Caco-2 (cell line): ENCODE measurements around the gene SPSB2. TPM values are rescaled to one million over a fixed set of nuclear protein-coding genes. Genes with fewer than 3 reads are reported as not detected.

Experiments
- BruUV-seq: library from RNA; stranded (reverse); fragments of 400-500 nt; replicated peaks from 2 replicates; lab custom pipeline; 2021; lab: Mats Ljungman, UMichigan
- CTCF ChIA-PET: fragments of 300-600 bp; sonication (Branson Sonifier 250); formaldehyde crosslinking; loops from one replicate; lab custom pipeline; 2022; ENCODE audit warnings: antibody characterized with exemption; lab: Charles Lee
- POLR2A ChIA-PET: fragments of 300-600 bp; sonication (Branson Sonifier 250); formaldehyde crosslinking; loops from one replicate; lab custom pipeline; 2022; ENCODE audit warnings: antibody characterized with exemption; lab: Charles Lee
- DNase-seq, 2 experiments: peaks; one replicate each; pipeline versions ENCODE4 v3.0.0 to v3.0.0-alpha.2; 2020 to 2022
- H3K27me3 ChIP-seq: replicated peaks from 2 replicates; pipeline ENCODE4 v1.6.0; 2011; ENCODE audit warnings: low read length; ENCODE audit not compliant: control insufficient read depth, insufficient read depth
- H3K36me3 ChIP-seq: 2 replicates; pipeline ENCODE4 v1.5.1; 2011; ENCODE audit warnings: low read length; ENCODE audit not compliant: control insufficient read depth, insufficient read depth
- H3K4me1 ChIP-seq: fragments of 250-450 bp; sonication (Bioruptor Pico); 2 replicates; pipeline ENCODE4 v1.5.1; 2020; ENCODE audit warnings: mild to moderate bottlenecking
- H3K4me3 ChIP-seq: 2 replicates; pipeline ENCODE4 v1.5.1; 2011; ENCODE audit warnings: low read depth, mild to moderate bottlenecking, control low read depth, low read length
- H3K9me3 ChIP-seq: fragments of 250-450 bp; sonication (Bioruptor Pico); 2 replicates; pipeline ENCODE4 v1.5.1; 2020; ENCODE audit warnings: mild to moderate bottlenecking, moderate library complexity
- H3K27ac Mint-ChIP-seq: one replicate; pipeline ENCODE4 v1.8.0; 2022; ENCODE audit warnings: mixed read lengths; ENCODE audit not compliant: unreplicated experiment
- H3K27me3 Mint-ChIP-seq: one replicate; pipeline ENCODE4 v1.8.0; 2022; ENCODE audit warnings: mixed read lengths; ENCODE audit not compliant: insufficient read depth, unreplicated experiment
- H3K36me3 Mint-ChIP-seq: one replicate; pipeline ENCODE4 v1.8.0; 2022; ENCODE audit warnings: mild to moderate bottlenecking, mixed read lengths; ENCODE audit not compliant: insufficient read depth, unreplicated experiment
- H3K4me1 Mint-ChIP-seq: one replicate; pipeline ENCODE4 v1.8.0; 2022; ENCODE audit warnings: low read depth, mixed read lengths; ENCODE audit not compliant: unreplicated experiment
- H3K4me3 Mint-ChIP-seq: one replicate; pipeline ENCODE4 v1.8.0; 2022; ENCODE audit warnings: mild to moderate bottlenecking, moderate library complexity, mixed read lengths; ENCODE audit not compliant: unreplicated experiment
- H3K9me3 Mint-ChIP-seq: one replicate; pipeline ENCODE4 v1.8.0; 2022; ENCODE audit warnings: mixed read lengths; ENCODE audit not compliant: unreplicated experiment
- CTCF ChIP-seq, 2 experiments: fragments of 200-600 bp in 1 of 2; IDR thresholded peaks; 1 replicate in 1 of 2; 2 replicates in 1 of 2; pipeline versions ENCODE4 v1.5.1 to v1.8.0; 2011 to 2022; ENCODE audit warnings: antibody characterized with exemption in 1 of 2, control low read depth in 1 of 2, inconsistent platforms in 1 of 2, low read depth in 1 of 2, low read length in 1 of 2, mild to moderate bottlenecking in 1 of 2, moderate library complexity in 1 of 2; ENCODE audit not compliant: insufficient read depth in 1 of 2, severe bottlenecking in 1 of 2, unreplicated experiment in 1 of 2
- intact Hi-C: fragments of 100-400 bp; cut with micrococcal nuclease; formaldehyde crosslinking; loops from one replicate; pipeline ENCODE4 v1.10.0; 2022; ENCODE audit not compliant: unreplicated experiment
- total RNA-seq: library from RNA; stranded (reverse); gene quantifications from 2 replicates; pipeline ENCODE4 v1.2.3, GENCODE V29; 2022

SPSB2 gene
- total RNA-seq, 1 experiment from 2014 or later = 23.7 TPM

GRCh38 chr12:6904280-6905276 lies 31.5 kb upstream of the SPSB2 start, which contains the start of gene LRRC23:
LRRC23 (plus strand) TSS chr12:6904822; CDS start chr12:6905634, 812 bp downstream.
- CTCF ChIA-PET = interaction anchor here (1.0 to 2.3 kb wide), 4 partner anchors 13 to 35 kb away, joined by 3 to 10 read pairs (median 6); partner anchors contain the start of gene SPSB2
- TF ChIP-seq CTCF (IDR thresholded peaks at IDR 0.05; ENCODE audit: insufficient read depth in 1 of 2, low read depth in 1 of 2, low read length in 1 of 2, severe bottlenecking in 1 of 2, unreplicated experiment in 1 of 2) = no peak
- no TSS peak for BruUV-seq

GRCh38 chr12:6903722-6904121 lies 30.6 kb upstream of the SPSB2 start:
- no TSS peak for BruUV-seq

More at GRCh38 chr12:6904280-6905276, 31.5 kb upstream of the SPSB2 start, which contains the start of gene LRRC23:
- peak within 1 kb of the TSS; percentile 64 for H3K4me3 ChIP-seq
- DNase-seq = peak; percentile 98 to 99
- H3K4me1 Mint-ChIP-seq = peaks cover 10% of the 10 kb centered on the region
- no peak within 1 kb of the TSS for H3K27ac Mint-ChIP-seq
- intact Hi-C loops = loop anchor here (1.0 kb wide), 3 partner anchors 10 to 31 kb away; partner anchors contain the start of genes ENO2 and SPSB2
- POLR2A ChIA-PET = interaction anchor here (1.0 to 1.2 kb wide), 3 partner anchors 14 to 53 kb away, joined by 4 to 5 read pairs (median 5); partner anchors contain the start of genes C12orf57 and RNU7-1
- H3K4me1 ChIP-seq = peaks cover 20% of the 10 kb centered on the region
- H3K4me3 Mint-ChIP-seq = no peak within 1 kb of the TSS
- H3K27me3 ChIP-seq = no peaks in the 10 kb centered on the region
- H3K36me3 Mint-ChIP-seq = no peaks in the 10 kb centered on the region
- H3K9me3 ChIP-seq = no peaks in the 10 kb centered on the region
- H3K9me3 Mint-ChIP-seq = no peaks in the 10 kb centered on the region
- H3K36me3 ChIP-seq = no peaks in the 10 kb centered on the region
- H3K27me3 Mint-ChIP-seq = no peaks in the 10 kb centered on the region

More at GRCh38 chr12:6903722-6904121, 30.6 kb upstream of the SPSB2 start:
- no peaks in the 10 kb centered on the region for H3K9me3 Mint-ChIP-seq
- no peaks in the 10 kb centered on the region for H3K36me3 Mint-ChIP-seq
- no peaks in the 10 kb centered on the region for H3K27me3 Mint-ChIP-seq
- TF ChIP-seq CTCF (IDR thresholded peaks at IDR 0.05; ENCODE audit: insufficient read depth in 1 of 2, low read depth in 1 of 2, low read length in 1 of 2, severe bottlenecking in 1 of 2, unreplicated experiment in 1 of 2) = no peak
- no peaks in the 10 kb centered on the region for H3K9me3 ChIP-seq
- H3K4me3 ChIP-seq = no peak overlapping the region
- H3K27me3 ChIP-seq = no peaks in the 10 kb centered on the region
- H3K27ac Mint-ChIP-seq = no peak overlapping the region
- CTCF ChIA-PET = interaction anchor here (2.0 to 2.3 kb wide), 2 partner anchors 31 to 35 kb away, joined by 8 to 10 read pairs; partner anchors contain the start of gene SPSB2
- no peaks in the 10 kb centered on the region for H3K36me3 ChIP-seq
- H3K4me1 ChIP-seq = peaks cover 20% of the 10 kb centered on the region
- POLR2A ChIA-PET = interaction anchor here (1.2 kb wide), 1 partner anchor 13 kb away, joined by 5 read pairs; no protein-coding TSS in a partner anchor
- peaks cover 14% of the 10 kb centered on the region for H3K4me1 Mint-ChIP-seq
- no peak overlapping the region for H3K4me3 Mint-ChIP-seq
- intact Hi-C loops = loop anchor here (1.0 kb wide), 3 partner anchors 11 to 30 kb away; partner anchors contain the start of genes ENO2 and SPSB2
- no peak for DNase-seq
